SK-N-DZ (cell line): Measurements from ENCODE around the gene PXDN.

ENCODE experiments used
- DNase-seq: peaks from one replicate; pipeline ENCODE4 v3.0.0-alpha.2; 2015; ENCODE audit warnings: low spot score

PXDN gene

DNA sequence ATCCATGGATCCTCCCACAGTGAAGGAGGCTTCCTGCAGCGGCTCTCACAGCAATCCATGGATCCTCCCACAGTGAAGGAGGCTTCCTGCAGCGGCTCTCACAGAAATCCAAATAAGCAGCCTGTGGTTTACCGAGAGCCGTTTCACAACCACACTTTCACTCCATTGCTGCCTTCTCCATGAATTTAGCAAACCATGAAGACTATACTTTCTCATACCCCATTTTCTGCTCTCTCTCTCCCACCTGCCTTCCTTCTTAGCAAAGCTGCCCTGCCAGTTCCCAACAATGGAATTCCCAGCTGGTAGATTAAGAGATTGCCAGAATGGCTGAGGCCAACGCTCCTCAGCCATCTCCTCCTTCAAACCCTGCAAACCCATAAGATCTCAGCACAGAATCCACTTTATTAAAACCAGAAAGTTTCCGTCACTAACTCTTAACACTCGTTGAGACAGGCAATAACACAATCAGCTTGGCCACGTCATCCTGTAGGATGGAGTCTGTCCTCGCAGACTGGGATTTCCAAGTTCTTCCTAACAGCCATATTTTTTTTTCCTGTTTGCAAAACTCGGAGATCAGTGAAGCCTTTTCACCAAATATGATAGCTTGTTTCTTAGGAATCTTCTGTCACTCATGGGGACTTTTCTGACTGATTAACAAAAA, 162.2 kb downstream of the PXDN start:
- no peak for DNase-seq
